Mesothelial cell of epicardium (in vitro differentiated cells): ENCODE data around the gene BHLHE40. TPM values are rescaled to one million over a fixed set of nuclear protein-coding genes. Genes with fewer than 3 reads are reported as not detected.

Experiments used
- DNase-seq, 2 experiments: peaks; one replicate each; pipeline ENCODE4 v3.0.0; 2021; ENCODE audit warnings: low spot score in 2 of 2; ENCODE audit not compliant: unreplicated experiment in 2 of 2
- H3K27ac Mint-ChIP-seq: 2 replicates; pipeline ENCODE4 v1.8.0; 2021; ENCODE audit warnings: mixed read lengths
- H3K27me3 Mint-ChIP-seq: 2 replicates; pipeline ENCODE4 v1.8.0; 2021; ENCODE audit warnings: low read depth, mixed read lengths
- H3K36me3 Mint-ChIP-seq: 2 replicates; pipeline ENCODE4 v1.8.0; 2021; ENCODE audit warnings: mixed read lengths
- H3K4me1 Mint-ChIP-seq: 2 replicates; pipeline ENCODE4 v1.8.0; 2021; ENCODE audit warnings: mixed read lengths
- H3K4me3 Mint-ChIP-seq: 2 replicates; pipeline ENCODE4 v1.8.0; 2021; ENCODE audit warnings: mild to moderate bottlenecking, moderate library complexity, mixed read lengths
- H3K9me3 Mint-ChIP-seq: 2 replicates; pipeline ENCODE4 v1.8.0; 2021; ENCODE audit warnings: mixed read lengths
- CTCF ChIP-seq: fragments of 200-600 bp; sonication (generic); IDR thresholded peaks from one replicate; pipeline ENCODE4 v1.5.0; 2021; ENCODE audit warnings: antibody characterized with exemption; ENCODE audit not compliant: unreplicated experiment
- total RNA-seq: library from RNA; stranded (reverse); gene quantifications from 3 replicates; pipeline ENCODE4 v1.2.1, GENCODE V29; 2021

BHLHE40 gene
- total RNA-seq, 1 donor from 2014 or later = 37.6 TPM

- Mint-ChIP-seq H3K4me3 (no peak overlapping the region), H3K27me3 (no peaks in the 10 kb centered on the region), H3K27ac (no peak overlapping the region), H3K4me1 (peaks cover 6% of the 10 kb centered on the region), H3K36me3 (no peaks in the 10 kb centered on the region), H3K9me3 (peaks cover 2% of the 10 kb centered on the region)
- DNase-seq = no peak
- TF ChIP-seq CTCF = no peak
Observed at GRCh38 chr3:5032844-5033243, 53.6 kb downstream of the BHLHE40 start.

Other genes starting within 250 kb of the BHLHE40 start
- gene ARL8B, start 142.9 kb downstream of the BHLHE40 start, total RNA-seq = 33.5 to 36.9 TPM (median 35.2 TPM) in 3 replicates
- 24.0 to 26.0 TPM (median 25.7 TPM) in 3 replicates for gene EDEM1, start 208.3 kb downstream of the BHLHE40 start, total RNA-seq